ENCODE measurements around the gene EEF1AKMT4.

- TF ChIP-seq EZH2 (optimal IDR thresholded peaks at IDR 0.05; ENCODE audit: low read depth, low read length) = no peak
- no peak for TF ChIP-seq CTCF (IDR thresholded peaks at IDR 0.05; ENCODE audit: low read length)
- TF ChIP-seq EZH2phosphoT487 (IDR thresholded peaks at IDR 0.05; ENCODE audit: low read length) = no peak
Observed at GRCh38 chr3:184291738-184292445, 42.4 kb downstream of the EEF1AKMT4 start.

Measured in MM.1S (cell line).